Measurements from ENCODE around the gene MPO.

The MPO gene

DNA sequence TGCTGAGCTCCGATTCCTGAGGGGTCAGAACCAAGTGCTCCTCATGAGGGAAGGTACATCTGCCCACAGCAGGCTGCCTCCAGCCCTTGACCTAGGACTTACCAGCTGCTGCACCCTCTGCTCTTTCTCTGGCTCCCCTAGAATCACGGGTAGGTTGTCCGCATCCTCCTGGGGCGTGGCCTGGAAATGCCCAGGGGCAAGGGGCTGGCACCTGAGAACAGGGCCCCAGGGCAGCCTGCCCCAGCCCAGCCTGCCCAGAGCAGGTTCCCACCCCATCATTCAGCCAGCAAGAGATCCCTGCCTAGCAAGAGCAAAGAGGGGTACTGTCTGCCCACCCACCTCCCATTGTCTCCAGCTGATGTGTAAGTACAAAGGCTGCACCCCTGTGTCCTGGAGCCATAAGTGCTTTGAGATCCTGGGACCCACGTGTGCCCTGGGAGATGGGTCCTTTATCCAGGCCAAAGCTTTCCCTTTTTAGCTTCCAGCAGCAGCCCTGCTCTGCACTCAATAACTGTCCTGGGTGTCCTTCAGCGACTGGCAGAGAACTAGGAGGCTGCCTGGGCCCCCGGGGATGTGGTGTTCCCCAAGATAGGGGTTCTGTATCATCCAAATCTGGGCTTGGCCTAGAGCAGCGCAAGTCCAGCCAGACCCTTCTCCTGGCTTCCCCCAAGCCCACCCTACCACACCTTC lies 42.8 kb upstream of the MPO start:
- ChIA-PET POLR2A (interaction anchor here (0.9 to 2.6 kb wide), 7 partner anchors 9 to 335 kb away, joined by 3 to 13 read pairs (median 4); partner anchors contain the start of gene RNF43), CTCF (interaction anchor here (1.1 to 2.7 kb wide), 7 partner anchors 9 to 103 kb away, joined by 3 to 15 read pairs (median 5); partner anchors contain the start of gene RNF43)
- no peak for TF ChIP-seq CTCF (IDR thresholded peaks at IDR 0.05; ENCODE audit: control extremely low read depth, extremely low read depth, low read depth, missing control alignments)
- no peak for DNase-seq (ENCODE audit: extremely low spot score)

GRCh38 chr17:58322581-58323185 lies 41.9 kb upstream of the MPO start:
- ChIA-PET CTCF (interaction anchor here (1.1 to 2.7 kb wide), 8 partner anchors 9 to 104 kb away, joined by 3 to 15 read pairs (median 4); partner anchors contain the start of gene RNF43), POLR2A (interaction anchor here (0.7 to 2.6 kb wide), 10 partner anchors 9 to 336 kb away, joined by 3 to 16 read pairs (median 4); partner anchors contain the start of gene RNF43)
- no peak for TF ChIP-seq CTCF (IDR thresholded peaks at IDR 0.05; ENCODE audit: control extremely low read depth, extremely low read depth, low read depth, missing control alignments)
- DNase-seq (ENCODE audit: extremely low spot score): no peak

GRCh38 chr17:58321571-58322525 lies 41.1 kb upstream of the MPO start:
- ChIA-PET POLR2A (interaction anchor here (0.7 to 2.6 kb wide), 7 partner anchors 9 to 337 kb away, joined by 3 to 16 read pairs (median 3); partner anchors contain the start of gene RNF43), CTCF (interaction anchor here (0.8 to 2.7 kb wide), 6 partner anchors 18 to 105 kb away, joined by 3 to 15 read pairs (median 4); partner anchors contain the start of gene RNF43)
- no peak for TF ChIP-seq CTCF (IDR thresholded peaks at IDR 0.05; ENCODE audit: control extremely low read depth, extremely low read depth, low read depth, missing control alignments)
- DNase-seq (ENCODE audit: extremely low spot score): no peak

DNA sequence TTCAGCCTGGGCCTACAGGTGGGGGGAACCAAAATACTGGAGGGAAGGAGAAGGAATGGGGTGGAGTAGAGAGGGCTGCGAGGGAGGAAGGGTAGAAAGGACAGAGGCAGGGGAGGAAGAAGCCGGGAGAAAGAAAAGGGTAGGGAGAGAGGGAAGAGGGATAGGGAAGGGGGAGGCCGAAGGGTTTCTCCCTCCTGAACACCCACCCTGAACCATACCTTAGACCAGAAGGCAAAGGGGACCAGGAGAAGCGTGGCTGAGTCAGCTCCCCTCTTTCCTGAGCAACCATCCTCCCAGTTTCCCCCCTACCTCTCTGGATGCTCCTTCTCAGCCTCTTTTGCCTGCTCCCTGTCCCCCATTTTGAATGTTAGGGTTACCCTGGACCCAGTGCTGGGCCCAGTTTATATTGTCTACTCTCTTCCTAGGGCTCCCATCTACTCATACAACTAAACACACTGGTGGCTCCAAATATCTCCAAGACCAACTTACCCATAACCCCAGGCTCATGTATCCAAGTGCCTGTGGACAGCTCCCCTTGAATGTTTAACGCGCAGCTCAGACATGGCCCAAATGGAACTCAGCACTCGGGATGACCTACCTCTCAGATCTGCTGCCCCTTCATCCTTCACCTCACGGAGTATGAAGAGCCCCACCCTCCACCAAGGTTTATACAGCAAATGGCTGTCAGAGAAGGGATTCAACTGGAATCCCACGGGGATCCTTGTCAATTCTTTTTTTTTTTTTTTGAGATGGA lies 40.0 kb upstream of the MPO start:
- ChIA-PET POLR2A (interaction anchor here (0.6 to 2.2 kb wide), 2 partner anchors 11 to 102 kb away, joined by 5 to 16 read pairs; no protein-coding TSS in a partner anchor), CTCF (interaction anchor here (8.7 kb wide), 1 partner anchor 95 kb away, joined by 93 read pairs; the partner anchor contains the start of gene RNF43)
- no peak for DNase-seq (ENCODE audit: extremely low spot score)
- no peak for TF ChIP-seq CTCF (IDR thresholded peaks at IDR 0.05; ENCODE audit: control extremely low read depth, extremely low read depth, low read depth, missing control alignments)

- no peak for TF ChIP-seq CTCF (IDR thresholded peaks at IDR 0.05; ENCODE audit: control extremely low read depth, extremely low read depth, low read depth, missing control alignments)
- ChIA-PET CTCF (interaction anchor here (8.7 kb wide), 1 partner anchor 95 kb away, joined by 93 read pairs; the partner anchor contains the start of gene RNF43), POLR2A (no interaction called here)
- no peak for DNase-seq (ENCODE audit: extremely low spot score)
Measured at GRCh38 chr17:58320163-58320558, 39.4 kb upstream of the MPO start.
